Erythroblast (primary cell): ENCODE results near the gene SLC24A1.

Experiments
- GATA1 ChIP-seq: IDR thresholded peaks from 2 replicates; pipeline ENCODE4 v1.6.1; 2011; ENCODE audit warnings: low read depth, mild to moderate bottlenecking, control low read depth, low read length, moderate library complexity
- POLR2A ChIP-seq: IDR thresholded peaks from 2 replicates; pipeline ENCODE4 v1.6.1; 2011; ENCODE audit warnings: mild to moderate bottlenecking, low read length

GRCh38 chr15:65626856-65627255 is 5.1 kb downstream of the SLC24A1 start:
- TF ChIP-seq POLR2A (no peak), GATA1 (no peak)
